ENCODE data around the gene BMPR1A. TPM values are rescaled to one million over a fixed set of nuclear protein-coding genes. Genes with fewer than 3 reads are reported as not detected.
A peak's percentile ranks its signal among the peaks of the same experiment; 100 is the strongest.

Gene BMPR1A
- total RNA-seq, 1 experiment from 2014 or later = 86.5 TPM

DNA sequence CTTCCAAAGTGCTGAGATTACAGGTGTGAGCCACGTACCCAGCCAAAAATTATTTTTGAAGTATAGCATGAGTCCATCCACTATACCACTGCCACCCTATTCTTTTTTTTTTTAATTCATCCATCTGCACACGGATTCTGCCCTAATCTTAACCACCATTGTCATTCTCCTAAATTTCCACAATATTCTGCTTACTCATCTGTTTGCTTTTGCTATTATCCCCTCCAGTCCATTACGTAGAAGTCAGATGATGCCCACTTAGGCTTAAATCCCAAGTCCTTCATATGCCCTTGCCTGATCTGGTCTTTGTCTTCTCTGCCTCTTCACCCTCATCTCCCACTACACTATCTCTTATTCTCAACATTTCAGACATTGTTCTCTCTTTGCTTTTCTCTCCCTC, 114.3 kb downstream of the BMPR1A start:
- no peak for DNase-seq
- Histone ChIP-seq H3K27me3 (ENCODE audit: control insufficient read depth, insufficient read depth, low read length) (no peaks in the 10 kb centered on the region), H3K4me3 (ENCODE audit: insufficient read depth, low read depth, low read length) (no peak overlapping the region), H3K36me3 (replicated peaks; ENCODE audit: control insufficient read depth, insufficient read depth, low read length) (no peaks in the 10 kb centered on the region)

- H3K4me3 ChIP-seq (ENCODE audit: insufficient read depth, low read depth, low read length) = no peak overlapping the region
- DNase-seq = no peak
- H3K36me3 ChIP-seq (replicated peaks; ENCODE audit: control insufficient read depth, insufficient read depth, low read length) = no peaks in the 10 kb centered on the region; the same call in 1 of the 2 replicates
- H3K27me3 ChIP-seq (ENCODE audit: control insufficient read depth, insufficient read depth, low read length) = no peaks in the 10 kb centered on the region
Measured at GRCh38 chr10:86871563-86872183, 115.3 kb downstream of the BMPR1A start.

DNA sequence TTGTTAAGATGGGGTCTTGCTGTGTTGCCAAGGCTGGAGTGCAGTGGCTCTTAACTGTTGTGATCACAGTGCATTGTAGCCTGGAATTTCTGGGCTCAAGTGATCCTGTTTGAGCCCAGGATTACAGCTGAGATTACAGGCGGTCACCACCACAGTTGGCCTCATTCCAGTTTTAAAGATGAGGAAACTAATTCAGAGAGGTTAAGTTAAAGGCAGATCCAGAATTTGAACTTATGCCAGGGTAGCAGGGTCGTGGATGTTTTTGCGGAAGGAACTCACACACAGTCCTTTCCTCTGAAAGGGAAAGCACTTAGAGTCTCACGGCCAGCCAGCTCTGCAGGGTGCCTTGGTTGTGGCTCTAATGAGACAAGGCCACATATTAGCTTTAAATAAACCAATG, 116.3 kb downstream of the BMPR1A start:
- no peak for DNase-seq
- Histone ChIP-seq H3K4me3 (ENCODE audit: insufficient read depth, low read depth, low read length) (no peak overlapping the region), H3K27me3 (ENCODE audit: control insufficient read depth, insufficient read depth, low read length) (no peaks in the 10 kb centered on the region), H3K36me3 (replicated peaks; ENCODE audit: control insufficient read depth, insufficient read depth, low read length) (no peaks in the 10 kb centered on the region; the same call in 1 of the 2 replicates)

DNA sequence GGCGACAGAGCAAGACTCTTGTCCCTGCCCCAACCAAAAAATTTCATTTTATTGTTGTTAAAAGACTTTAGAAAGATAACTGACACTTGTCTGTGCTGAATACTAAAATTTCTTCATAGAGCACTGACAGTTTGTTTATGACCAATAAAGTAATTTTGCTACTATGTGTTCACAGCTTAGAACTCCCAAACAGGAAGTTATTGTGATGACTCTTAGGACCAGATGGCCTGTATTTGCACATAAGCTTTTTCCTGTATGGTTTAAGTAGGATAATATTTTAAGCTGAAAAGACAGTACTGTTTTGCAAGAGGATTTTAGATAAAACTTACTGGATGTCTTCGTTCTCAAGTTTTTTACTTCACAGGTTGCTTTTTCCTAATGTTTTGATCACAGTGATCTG, 120.3 kb downstream of the BMPR1A start:
- H3K36me3 ChIP-seq (replicated peaks; ENCODE audit: control insufficient read depth, insufficient read depth, low read length) = peaks cover 3% of the 10 kb centered on the region
- no peak for DNase-seq
- H3K27me3 ChIP-seq (ENCODE audit: control insufficient read depth, insufficient read depth, low read length) = no peaks in the 10 kb centered on the region
- no peak overlapping the region for H3K4me3 ChIP-seq (ENCODE audit: insufficient read depth, low read depth, low read length)

GRCh38 chr10:86878983-86879713, 122.7 kb downstream of the BMPR1A start:
- no peaks in the 10 kb centered on the region for H3K27me3 ChIP-seq (ENCODE audit: control insufficient read depth, insufficient read depth, low read length)
- H3K4me3 ChIP-seq (ENCODE audit: insufficient read depth, low read depth, low read length) = no peak overlapping the region
- no peak for DNase-seq
- peaks cover 3% of the 10 kb centered on the region for H3K36me3 ChIP-seq (replicated peaks; ENCODE audit: control insufficient read depth, insufficient read depth, low read length)

- no peak for DNase-seq
- Histone ChIP-seq H3K36me3 (replicated peaks; ENCODE audit: control insufficient read depth, insufficient read depth, low read length) (peaks cover 3% of the 10 kb centered on the region), H3K27me3 (ENCODE audit: control insufficient read depth, insufficient read depth, low read length) (no peaks in the 10 kb centered on the region), H3K4me3 (ENCODE audit: insufficient read depth, low read depth, low read length) (no peak overlapping the region)
Measured at GRCh38 chr10:86880971-86881370, 124.6 kb downstream of the BMPR1A start.

DNA sequence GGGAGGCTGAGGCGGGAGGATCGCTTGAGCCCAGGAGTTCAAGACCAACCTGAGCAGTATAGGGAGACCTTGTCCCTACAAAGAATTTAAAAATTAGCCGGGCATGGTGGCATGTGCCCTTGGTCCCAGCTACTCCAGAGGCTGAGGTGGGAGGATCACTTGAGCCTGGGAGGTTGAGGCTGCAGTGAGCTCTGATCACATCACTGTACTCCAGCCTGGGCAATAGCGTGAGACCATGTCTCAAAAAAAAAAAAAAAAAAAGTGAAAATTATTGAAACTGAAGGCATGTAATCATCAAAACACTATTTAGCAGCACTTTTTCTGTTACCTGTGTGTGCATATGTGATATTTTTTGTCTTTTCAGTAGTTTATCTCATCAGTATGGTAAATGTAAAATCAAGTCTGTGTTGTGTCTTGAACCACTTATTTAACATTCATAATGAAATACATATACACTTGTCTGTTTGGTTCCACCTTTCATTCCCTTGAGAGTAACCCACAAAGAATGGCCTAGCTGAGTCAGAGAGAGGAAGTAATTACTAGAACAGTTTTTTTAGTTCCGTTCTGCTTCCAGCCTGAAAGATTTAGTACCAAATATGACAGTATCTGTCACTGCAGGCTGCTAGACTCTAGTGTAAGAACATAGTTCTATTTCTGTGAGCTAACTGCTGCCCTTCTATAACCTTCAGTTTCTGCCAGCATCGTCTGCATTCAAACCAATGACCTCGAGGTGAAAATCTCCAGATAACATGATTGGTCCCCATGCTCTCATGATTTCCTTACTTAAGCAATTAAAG, 132.4 kb downstream of the BMPR1A start:
- Histone ChIP-seq H3K4me3 (ENCODE audit: insufficient read depth, low read depth, low read length) (no peak overlapping the region), H3K36me3 (replicated peaks; ENCODE audit: control insufficient read depth, insufficient read depth, low read length) (peaks cover 10% of the 10 kb centered on the region), H3K27me3 (ENCODE audit: control insufficient read depth, insufficient read depth, low read length) (no peaks in the 10 kb centered on the region)
- no peak for DNase-seq

DNA sequence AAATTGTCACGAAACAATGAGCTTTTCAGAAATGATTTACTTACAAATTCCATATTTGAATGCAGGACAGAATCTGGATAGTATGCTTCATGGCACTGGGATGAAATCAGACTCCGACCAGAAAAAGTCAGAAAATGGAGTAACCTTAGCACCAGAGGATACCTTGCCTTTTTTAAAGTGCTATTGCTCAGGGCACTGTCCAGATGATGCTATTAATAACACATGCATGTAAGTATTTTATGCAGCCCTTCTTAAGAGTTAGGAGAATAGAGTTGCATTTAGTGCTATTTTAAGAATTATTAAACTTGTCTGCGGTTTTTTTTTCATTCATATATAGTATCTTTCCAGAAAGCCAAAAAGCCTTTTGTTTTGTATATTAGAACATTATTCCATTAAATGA, 133.6 kb downstream of the BMPR1A start:
- no peak for DNase-seq
- peaks cover 12% of the 10 kb centered on the region for H3K36me3 ChIP-seq (replicated peaks; ENCODE audit: control insufficient read depth, insufficient read depth, low read length)

DNA sequence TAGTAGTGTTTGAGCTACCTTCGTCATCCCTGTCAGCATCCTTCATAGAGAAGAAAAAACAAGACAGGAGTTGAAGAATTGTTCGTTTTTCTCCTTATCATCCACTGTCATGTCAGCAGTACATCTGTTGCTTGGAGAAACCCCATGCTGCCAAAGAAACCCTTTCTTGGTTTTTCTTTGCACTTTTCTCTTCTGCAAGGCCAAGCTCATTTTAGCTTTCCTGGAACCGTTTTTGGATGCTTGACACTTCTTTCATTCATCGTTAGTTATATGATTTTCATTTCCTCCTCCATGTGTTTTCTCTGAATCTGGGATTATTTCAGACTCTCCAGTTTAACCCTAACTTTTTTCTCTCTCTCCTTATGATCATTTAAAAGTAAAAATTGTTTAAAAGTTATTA, 142.1 kb downstream of the BMPR1A start:
- Histone ChIP-seq H3K4me3 (ENCODE audit: insufficient read depth, low read depth, low read length) (no peak overlapping the region), H3K27me3 (ENCODE audit: control insufficient read depth, insufficient read depth, low read length) (no peaks in the 10 kb centered on the region), H3K36me3 (replicated peaks; ENCODE audit: control insufficient read depth, insufficient read depth, low read length) (peaks cover 22% of the 10 kb centered on the region)
- DNase-seq = no peak

More for the DNA sequence above, 133.6 kb downstream of the BMPR1A start:
- Histone ChIP-seq H3K4me3 (ENCODE audit: insufficient read depth, low read depth, low read length) (no peak overlapping the region), H3K27me3 (ENCODE audit: control insufficient read depth, insufficient read depth, low read length) (no peaks in the 10 kb centered on the region)

- Histone ChIP-seq H3K4me3 (ENCODE audit: insufficient read depth, low read depth, low read length) (no peak overlapping the region), H3K36me3 (replicated peaks; ENCODE audit: control insufficient read depth, insufficient read depth, low read length) (peaks cover 20% of the 10 kb centered on the region)
- peak; percentile 46 for DNase-seq
Measured at GRCh38 chr10:86899132-86899531, 142.7 kb downstream of the BMPR1A start.

GRCh38 chr10:86899670-86900276, 143.4 kb downstream of the BMPR1A start:
- Histone ChIP-seq H3K36me3 (replicated peaks; ENCODE audit: control insufficient read depth, insufficient read depth, low read length) (peaks cover 21% of the 10 kb centered on the region), H3K27me3 (ENCODE audit: control insufficient read depth, insufficient read depth, low read length) (no peaks in the 10 kb centered on the region), H3K4me3 (ENCODE audit: insufficient read depth, low read depth, low read length) (no peak overlapping the region)
- peak; percentile 53 for DNase-seq

More at GRCh38 chr10:86899132-86899531, 142.7 kb downstream of the BMPR1A start:
- H3K27me3 ChIP-seq (ENCODE audit: control insufficient read depth, insufficient read depth, low read length) = no peaks in the 10 kb centered on the region

DNA sequence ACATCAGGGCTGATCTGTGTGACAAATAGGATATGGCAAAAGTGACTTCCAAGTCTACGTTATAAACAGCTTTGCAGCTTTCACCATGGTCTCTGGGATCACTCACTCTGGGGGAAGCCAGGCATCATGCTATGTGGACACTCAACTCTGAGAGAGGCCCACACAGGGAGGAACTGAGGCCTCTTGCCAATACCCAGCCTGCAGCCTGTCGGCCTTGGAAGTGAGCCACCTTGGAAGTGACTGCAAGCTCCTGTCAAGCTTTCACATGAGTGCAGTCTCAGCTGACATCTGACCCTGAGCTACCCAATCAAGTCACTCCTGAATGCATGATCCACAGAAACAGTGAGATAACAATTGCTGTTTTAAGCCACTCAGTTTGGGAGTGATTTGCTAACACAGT, 144.5 kb downstream of the BMPR1A start:
- H3K36me3 ChIP-seq (replicated peaks; ENCODE audit: control insufficient read depth, insufficient read depth, low read length) = peaks cover 23% of the 10 kb centered on the region
- H3K4me3 ChIP-seq (ENCODE audit: insufficient read depth, low read depth, low read length) = no peak overlapping the region
- no peak for DNase-seq
- no peaks in the 10 kb centered on the region for H3K27me3 ChIP-seq (ENCODE audit: control insufficient read depth, insufficient read depth, low read length)

DNA sequence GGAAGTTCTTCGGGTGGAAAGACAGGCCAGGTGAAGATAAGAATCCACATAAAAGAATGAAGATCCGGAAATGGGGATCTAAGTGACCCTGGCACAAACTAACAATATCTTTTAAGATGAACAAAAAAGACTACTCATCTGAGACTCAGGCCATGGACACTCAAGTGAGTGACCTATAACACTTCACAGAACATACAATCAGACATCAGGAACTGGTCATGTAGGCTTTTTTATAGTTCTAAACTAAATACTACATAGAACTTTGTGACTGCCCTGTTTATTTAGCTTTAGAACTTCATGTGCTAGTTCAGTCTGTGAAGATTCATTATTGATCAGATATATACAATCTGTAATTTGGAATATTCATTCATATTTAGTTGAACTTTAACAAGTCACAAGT, 148.2 kb downstream of the BMPR1A start:
- Histone ChIP-seq H3K36me3 (replicated peaks; ENCODE audit: control insufficient read depth, insufficient read depth, low read length) (peaks cover 29% of the 10 kb centered on the region), H3K27me3 (ENCODE audit: control insufficient read depth, insufficient read depth, low read length) (no peaks in the 10 kb centered on the region), H3K4me3 (ENCODE audit: insufficient read depth, low read depth, low read length) (no peak overlapping the region)
- DNase-seq = no peak

DNA sequence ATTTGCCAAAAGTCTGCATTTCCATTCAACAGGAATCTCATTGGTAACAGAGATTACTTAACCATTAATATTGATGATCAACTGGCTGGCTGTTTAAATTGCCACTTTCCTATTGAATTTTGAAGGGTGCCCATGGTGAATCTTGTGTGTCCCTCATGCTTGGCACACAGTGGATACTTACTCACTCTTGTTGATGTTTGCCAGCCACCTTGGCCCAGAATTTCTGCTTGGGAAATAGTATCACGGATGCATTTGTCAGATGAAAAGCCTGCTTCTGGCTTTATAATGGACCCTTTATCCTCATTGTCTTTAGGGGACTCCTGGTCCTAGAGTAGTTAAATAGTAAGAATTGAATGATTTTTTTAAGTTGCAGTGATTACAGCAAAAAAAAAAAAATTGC, 149.0 kb downstream of the BMPR1A start:
- Histone ChIP-seq H3K27me3 (ENCODE audit: control insufficient read depth, insufficient read depth, low read length) (no peaks in the 10 kb centered on the region), H3K36me3 (replicated peaks; ENCODE audit: control insufficient read depth, insufficient read depth, low read length) (peaks cover 29% of the 10 kb centered on the region), H3K4me3 (ENCODE audit: insufficient read depth, low read depth, low read length) (no peak overlapping the region)
- no peak for DNase-seq

Measured in H7 (cell line).